Measurements from ENCODE around the gene ZNF714. TPM values are rescaled to one million over a fixed set of nuclear protein-coding genes. Genes with fewer than 3 reads are reported as not detected.

Gene ZNF714
- total RNA-seq, 1 experiment from 2014 or later, result 8.8 TPM

DNA sequence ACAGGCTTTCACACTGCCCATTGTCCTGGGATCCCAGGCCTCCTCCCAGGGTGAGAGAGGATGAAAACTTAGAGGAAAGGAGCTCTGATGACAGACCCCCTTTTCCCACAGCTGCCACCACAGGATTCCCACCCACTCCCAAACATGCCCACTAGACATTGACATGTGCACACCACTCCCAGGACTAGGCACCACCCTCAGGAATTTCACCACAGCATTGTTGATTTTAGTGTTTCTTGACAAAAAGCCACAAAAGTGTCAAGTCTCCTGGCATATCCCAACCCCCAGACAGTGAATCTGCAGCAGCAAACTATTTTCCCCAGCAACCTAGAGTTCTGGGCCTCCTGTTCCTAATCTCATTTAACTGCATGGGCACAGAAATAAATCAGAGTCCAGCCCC, 10.1 kb downstream of the ZNF714 start:
- Histone ChIP-seq H3K4me1 (ENCODE audit: insufficient read depth, low read length) (no peaks in the 10 kb centered on the region), H4K20me1 (ENCODE audit: low read length) (no peaks in the 10 kb centered on the region), H3K27ac (ENCODE audit: low read length) (no peak overlapping the region), H3K9me3 (ENCODE audit: low read length) (no peaks in the 10 kb centered on the region), H3K9me2 (replicated peaks; ENCODE audit: low read length) (no peaks in the 10 kb centered on the region), H3K36me3 (ENCODE audit: low read depth, low read length) (no peaks in the 10 kb centered on the region; the same call in 1 of the 2 replicates), H3K9ac (ENCODE audit: low read length) (no peak overlapping the region), H3K79me2 (ENCODE audit: low read length) (no peaks in the 10 kb centered on the region), H3K4me2 (ENCODE audit: low read length) (no peak overlapping the region), H3K4me3 (ENCODE audit: low read length) (no peak overlapping the region), H3K27me3 (ENCODE audit: low read length) (no peaks in the 10 kb centered on the region), H2AFZ (ENCODE audit: low read length) (no peak overlapping the region), H3F3A (ENCODE audit: low read length, unreplicated experiment) (no peaks in the 10 kb centered on the region)
- no peak for DNase-seq
- POLR2A ChIA-PET (ENCODE audit: unreplicated experiment), result no interaction called here
- BruUV-seq (replicated peaks), result no TSS peak
- intact Hi-C loops (cut with micrococcal nuclease), result no loop called here
- CTCF ChIA-PET, result no interaction called here
- TF ChIP-seq, protein P1, sequence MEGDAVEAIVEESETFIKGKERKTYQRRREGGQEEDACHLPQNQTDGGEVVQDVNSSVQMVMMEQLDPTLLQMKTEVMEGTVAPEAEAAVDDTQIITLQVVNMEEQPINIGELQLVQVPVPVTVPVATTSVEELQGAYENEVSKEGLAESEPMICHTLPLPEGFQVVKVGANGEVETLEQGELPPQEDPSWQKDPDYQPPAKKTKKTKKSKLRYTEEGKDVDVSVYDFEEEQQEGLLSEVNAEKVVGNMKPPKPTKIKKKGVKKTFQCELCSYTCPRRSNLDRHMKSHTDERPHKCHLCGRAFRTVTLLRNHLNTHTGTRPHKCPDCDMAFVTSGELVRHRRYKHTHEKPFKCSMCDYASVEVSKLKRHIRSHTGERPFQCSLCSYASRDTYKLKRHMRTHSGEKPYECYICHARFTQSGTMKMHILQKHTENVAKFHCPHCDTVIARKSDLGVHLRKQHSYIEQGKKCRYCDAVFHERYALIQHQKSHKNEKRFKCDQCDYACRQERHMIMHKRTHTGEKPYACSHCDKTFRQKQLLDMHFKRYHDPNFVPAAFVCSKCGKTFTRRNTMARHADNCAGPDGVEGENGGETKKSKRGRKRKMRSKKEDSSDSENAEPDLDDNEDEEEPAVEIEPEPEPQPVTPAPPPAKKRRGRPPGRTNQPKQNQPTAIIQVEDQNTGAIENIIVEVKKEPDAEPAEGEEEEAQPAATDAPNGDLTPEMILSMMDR (conservative IDR thresholded peaks at IDR 0.05; ENCODE audit: low read depth, low read length), result no peak
- TF ChIP-seq EZH2 (IDR thresholded peaks at IDR 0.05; ENCODE audit: low read length, unreplicated experiment), result no peak
- ATAC-seq, result no peak

DNA sequence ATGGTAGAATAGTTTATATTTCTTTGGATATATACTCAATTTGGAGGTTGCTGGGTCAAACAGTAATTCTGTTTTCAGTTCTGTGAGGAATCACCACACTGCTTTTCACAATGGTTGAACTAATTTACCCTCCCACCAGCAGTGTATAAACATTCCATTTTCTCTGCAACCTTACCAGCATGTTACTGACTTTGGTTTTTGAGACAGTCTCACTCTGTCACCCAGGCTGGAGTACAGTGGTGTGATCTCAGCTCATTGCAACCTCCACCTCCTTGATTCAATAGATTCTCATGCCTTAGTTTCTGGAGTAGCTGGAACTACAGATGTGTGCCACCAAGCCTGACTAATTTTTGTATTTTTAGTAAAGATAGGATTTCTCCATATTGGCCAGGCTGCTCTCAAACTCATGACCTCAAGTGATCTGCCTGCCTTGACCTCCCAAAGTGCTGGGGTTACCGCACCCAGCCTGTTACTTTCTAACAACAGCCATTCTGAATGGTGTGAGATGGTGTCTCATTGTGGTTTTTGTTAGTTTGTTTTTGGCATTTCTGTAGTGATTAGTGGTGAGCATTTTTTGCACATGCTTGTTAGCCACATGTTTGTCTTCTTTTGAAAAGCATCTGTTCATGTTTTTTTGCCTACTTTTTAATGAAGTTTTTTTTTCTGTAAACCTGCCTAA, 12.5 kb downstream of the ZNF714 start:
- no TSS peak for BruUV-seq (replicated peaks)
- Histone ChIP-seq H3K9me3 (ENCODE audit: low read length) (no peaks in the 10 kb centered on the region), H3K79me2 (ENCODE audit: low read length) (no peaks in the 10 kb centered on the region), H3K36me3 (ENCODE audit: low read depth, low read length) (no peaks in the 10 kb centered on the region; the same call in 1 of the 2 replicates), H3K4me3 (ENCODE audit: low read length) (no peak overlapping the region), H2AFZ (ENCODE audit: low read length) (no peak overlapping the region), H3K27me3 (ENCODE audit: low read length) (no peaks in the 10 kb centered on the region), H4K20me1 (ENCODE audit: low read length) (no peaks in the 10 kb centered on the region), H3K4me2 (ENCODE audit: low read length) (no peak overlapping the region), H3K9ac (ENCODE audit: low read length) (no peak overlapping the region), H3F3A (ENCODE audit: low read length, unreplicated experiment) (no peaks in the 10 kb centered on the region), H3K27ac (ENCODE audit: low read length) (no peak overlapping the region), H3K9me2 (replicated peaks; ENCODE audit: low read length) (no peaks in the 10 kb centered on the region), H3K4me1 (ENCODE audit: insufficient read depth, low read length) (no peaks in the 10 kb centered on the region)
- TF ChIP-seq EZH2 (IDR thresholded peaks at IDR 0.05; ENCODE audit: low read length, unreplicated experiment) (no peak), EZH2phosphoT487 (IDR thresholded peaks at IDR 0.05; ENCODE audit: borderline replicate concordance, low read length) (no peak)
- TF ChIP-seq, protein P1 (conservative IDR thresholded peaks at IDR 0.05; ENCODE audit: low read depth, low read length), result no peak
- POLR2A ChIA-PET (ENCODE audit: unreplicated experiment), result no interaction called here
- CTCF ChIA-PET, result no interaction called here
- DNase-seq (no peak), ATAC-seq (no peak)
- intact Hi-C loops (cut with micrococcal nuclease), result no loop called here

- H4K20me1 ChIP-seq (ENCODE audit: low read length), result no peaks in the 10 kb centered on the region
- H3K79me2 ChIP-seq (ENCODE audit: low read length), result no peaks in the 10 kb centered on the region
- ChIA-PET POLR2A (ENCODE audit: unreplicated experiment) (no interaction called here), CTCF (no interaction called here)
- no peak for DNase-seq
- TF ChIP-seq, protein P1 (conservative IDR thresholded peaks at IDR 0.05; ENCODE audit: low read depth, low read length), result no peak
- TF ChIP-seq EZH2 (IDR thresholded peaks at IDR 0.05; ENCODE audit: low read length, unreplicated experiment), result no peak
- no peak for TF ChIP-seq EZH2phosphoT487 (IDR thresholded peaks at IDR 0.05; ENCODE audit: borderline replicate concordance, low read length)
- intact Hi-C loops (cut with micrococcal nuclease), result no loop called here
- no peak overlapping the region for H3K4me3 ChIP-seq (ENCODE audit: low read length)
- no peak overlapping the region for H2AFZ ChIP-seq (ENCODE audit: low read length)
- H3K27me3 ChIP-seq (ENCODE audit: low read length), result no peaks in the 10 kb centered on the region
- no peak overlapping the region for H3K9ac ChIP-seq (ENCODE audit: low read length)
- H3K4me2 ChIP-seq (ENCODE audit: low read length), result no peak overlapping the region
- no peak overlapping the region for H3K27ac ChIP-seq (ENCODE audit: low read length)
- ATAC-seq, result no peak
- no peaks in the 10 kb centered on the region for H3K9me3 ChIP-seq (ENCODE audit: low read length)
- no TSS peak for BruUV-seq (replicated peaks)
- H3K4me1 ChIP-seq (ENCODE audit: insufficient read depth, low read length), result no peaks in the 10 kb centered on the region
- H3K36me3 ChIP-seq (ENCODE audit: low read depth, low read length), result no peaks in the 10 kb centered on the region
- H3K9me2 ChIP-seq (replicated peaks; ENCODE audit: low read length), result no peaks in the 10 kb centered on the region
- no peaks in the 10 kb centered on the region for H3F3A ChIP-seq (ENCODE audit: low read length, unreplicated experiment)
These were observed 16.3 kb downstream of the ZNF714 start for GRCh38 chr19:21098291-21098690.

Measured in PC-3 (cell line).